ENCODE measurements around the gene ZNF77. TPM values are rescaled to one million over a fixed set of nuclear protein-coding genes. Genes with fewer than 3 reads are reported as not detected.
A peak's percentile ranks its signal among the peaks of the same experiment; 100 is the strongest.
"Not testable (repeated sequence)": the region's sequence is repeated elsewhere in the genome, so short reads cannot be mapped to it uniquely, and the experiment has no call there.

ZNF77 gene
- 4.0 and 5.8 TPM in 2 replicates for total RNA-seq (ENCODE audit: low replicate concordance)
- long read RNA-seq, transcript ZNF77-201 (4 exons, 2,002 nt), result major isoform, 20 of 26 reads
- long read RNA-seq, partial matches to known transcripts, result 3 of 26 reads
- long read RNA-seq, other reads (novel, unspliced or antisense), result 3 of 26 reads

DNA sequence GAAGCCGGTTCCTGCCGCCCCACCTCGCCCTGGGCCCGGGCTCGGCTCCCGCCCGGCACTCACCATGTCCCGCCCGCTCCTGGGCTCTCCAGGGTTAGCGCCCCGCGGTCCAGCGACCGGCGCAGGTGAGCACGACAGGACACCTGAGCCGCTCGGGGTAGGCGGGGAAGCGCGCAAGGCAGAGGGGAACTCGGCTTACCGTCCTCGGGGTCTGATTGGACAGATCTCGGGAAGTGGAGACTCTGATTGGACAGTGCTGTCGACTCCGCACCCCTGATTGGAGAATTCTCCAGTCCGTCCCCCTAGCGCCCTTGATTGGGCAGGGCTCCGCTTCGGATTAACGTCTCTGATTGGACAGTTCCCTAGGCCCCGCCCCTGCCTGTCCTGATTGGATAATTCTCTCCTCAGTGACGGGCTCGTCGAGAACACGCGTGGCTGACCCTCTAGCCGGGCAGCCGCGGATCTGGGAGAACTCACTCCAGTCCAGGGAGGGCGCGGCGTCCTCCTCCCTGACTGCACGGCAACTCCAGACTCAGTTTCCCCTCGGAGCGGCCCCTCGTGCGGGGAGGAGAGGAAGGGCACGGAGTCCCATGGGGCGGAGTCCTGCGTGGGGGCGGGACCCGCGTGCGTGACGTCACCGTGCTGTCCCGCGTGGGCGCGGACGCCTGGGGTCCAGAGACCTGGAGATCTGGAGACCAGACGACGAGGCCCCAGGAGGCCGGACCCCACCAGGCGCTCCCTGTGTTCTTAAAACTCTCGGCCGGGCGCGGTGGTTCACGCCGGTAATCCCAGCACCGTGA, at the start of gene ZNF77:
ZNF77 (minus strand) TSS at position 197 of the 800 bp plus-strand sequence; CDS start at position 66, 131 bp downstream.
- no peaks in the 10 kb centered on the region for H3K9me3 Mint-ChIP-seq
- TF ChIP-seq, protein P1, sequence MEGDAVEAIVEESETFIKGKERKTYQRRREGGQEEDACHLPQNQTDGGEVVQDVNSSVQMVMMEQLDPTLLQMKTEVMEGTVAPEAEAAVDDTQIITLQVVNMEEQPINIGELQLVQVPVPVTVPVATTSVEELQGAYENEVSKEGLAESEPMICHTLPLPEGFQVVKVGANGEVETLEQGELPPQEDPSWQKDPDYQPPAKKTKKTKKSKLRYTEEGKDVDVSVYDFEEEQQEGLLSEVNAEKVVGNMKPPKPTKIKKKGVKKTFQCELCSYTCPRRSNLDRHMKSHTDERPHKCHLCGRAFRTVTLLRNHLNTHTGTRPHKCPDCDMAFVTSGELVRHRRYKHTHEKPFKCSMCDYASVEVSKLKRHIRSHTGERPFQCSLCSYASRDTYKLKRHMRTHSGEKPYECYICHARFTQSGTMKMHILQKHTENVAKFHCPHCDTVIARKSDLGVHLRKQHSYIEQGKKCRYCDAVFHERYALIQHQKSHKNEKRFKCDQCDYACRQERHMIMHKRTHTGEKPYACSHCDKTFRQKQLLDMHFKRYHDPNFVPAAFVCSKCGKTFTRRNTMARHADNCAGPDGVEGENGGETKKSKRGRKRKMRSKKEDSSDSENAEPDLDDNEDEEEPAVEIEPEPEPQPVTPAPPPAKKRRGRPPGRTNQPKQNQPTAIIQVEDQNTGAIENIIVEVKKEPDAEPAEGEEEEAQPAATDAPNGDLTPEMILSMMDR (conservative IDR thresholded peaks at IDR 0.05), result peak; percentile 50
- no peaks in the 10 kb centered on the region for H3K27me3 Mint-ChIP-seq
- peak; percentile 98 for DNase-seq (ENCODE audit: extremely low spot score, unreplicated experiment)
- peak within 1 kb of the TSS; percentile 96 for H3K27ac Mint-ChIP-seq
- no peaks in the 10 kb centered on the region for H3K36me3 Mint-ChIP-seq
- H3K4me3 Mint-ChIP-seq, result peak within 1 kb of the TSS; percentile 96
- peaks cover 29% of the 10 kb centered on the region for H3K4me1 Mint-ChIP-seq (ENCODE audit: unreplicated experiment)

GRCh38 chr19:2993579-2993978, 48.8 kb upstream of the ZNF77 start:
- TF ChIP-seq, protein P1 (conservative IDR thresholded peaks at IDR 0.05), result no peak
- Mint-ChIP-seq H3K27me3 (peaks cover 2% of the 10 kb centered on the region), H3K36me3 (no peaks in the 10 kb centered on the region), H3K27ac (no peak overlapping the region), H3K4me1 (ENCODE audit: unreplicated experiment) (peaks cover 2% of the 10 kb centered on the region), H3K4me3 (no peak overlapping the region), H3K9me3 (no peaks in the 10 kb centered on the region)
- no peak for DNase-seq (ENCODE audit: extremely low spot score, unreplicated experiment)

- H3K27ac Mint-ChIP-seq, result no peak overlapping the region
- TF ChIP-seq, protein P1 (conservative IDR thresholded peaks at IDR 0.05), result no peak
- no peak overlapping the region for H3K4me3 Mint-ChIP-seq
- H3K4me1 Mint-ChIP-seq (ENCODE audit: unreplicated experiment), result peaks cover 4% of the 10 kb centered on the region
- DNase-seq (ENCODE audit: extremely low spot score, unreplicated experiment), result no peak
- no peaks in the 10 kb centered on the region for H3K9me3 Mint-ChIP-seq
- H3K36me3 Mint-ChIP-seq, result no peaks in the 10 kb centered on the region
- peaks cover 4% of the 10 kb centered on the region for H3K27me3 Mint-ChIP-seq
These were observed 48.2 kb upstream of the ZNF77 start for GRCh38 chr19:2992958-2993357.

- not testable (repeated sequence) for H3K27me3 Mint-ChIP-seq; DNase-seq (ENCODE audit: extremely low spot score, unreplicated experiment); H3K4me3 Mint-ChIP-seq; H3K9me3 Mint-ChIP-seq; H3K36me3 Mint-ChIP-seq; H3K4me1 Mint-ChIP-seq (ENCODE audit: unreplicated experiment); H3K27ac Mint-ChIP-seq
These were observed 47.6 kb upstream of the ZNF77 start for GRCh38 chr19:2992333-2992732.

DNA sequence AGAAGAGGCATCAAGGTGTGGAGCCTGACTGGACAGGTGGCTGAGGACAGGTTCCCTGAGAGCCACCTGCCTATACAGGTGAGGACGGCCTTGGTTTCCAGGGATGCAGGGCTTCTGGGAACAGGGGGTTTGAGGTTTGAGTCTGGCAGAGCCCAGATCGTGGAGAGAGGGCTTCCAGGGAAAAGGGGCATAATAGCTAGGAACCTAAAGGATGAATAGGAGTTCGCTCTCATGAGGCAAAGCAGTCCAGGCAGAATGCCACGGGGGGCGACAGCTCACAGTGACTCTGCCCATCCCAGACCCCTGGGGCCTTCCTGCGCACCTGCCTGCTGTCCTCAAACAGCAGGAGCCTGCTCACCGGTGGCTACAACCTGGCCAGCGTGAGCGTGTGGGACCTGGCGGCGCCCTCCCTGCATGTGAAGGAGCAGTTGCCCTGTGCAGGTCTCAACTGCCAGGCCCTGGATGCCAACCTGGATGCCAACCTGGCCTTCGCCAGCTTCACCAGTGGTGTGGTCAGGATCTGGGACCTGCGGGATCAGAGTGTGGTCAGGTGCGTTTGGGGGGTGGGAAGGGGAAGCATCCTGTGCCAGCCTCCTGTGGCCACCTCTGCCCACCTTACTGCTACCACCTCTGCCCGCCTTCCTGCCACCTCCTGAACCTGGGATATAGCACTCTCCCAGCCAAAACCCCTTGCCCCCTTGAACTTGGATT, 44.6 kb upstream of the ZNF77 start:
- Mint-ChIP-seq H3K4me3 (no peak overlapping the region), H3K9me3 (no peaks in the 10 kb centered on the region), H3K27ac (no peak overlapping the region), H3K36me3 (no peaks in the 10 kb centered on the region), H3K4me1 (ENCODE audit: unreplicated experiment) (peaks cover 18% of the 10 kb centered on the region), H3K27me3 (peaks cover 4% of the 10 kb centered on the region)
- DNase-seq (ENCODE audit: extremely low spot score, unreplicated experiment), result no peak
- TF ChIP-seq, protein P1 (conservative IDR thresholded peaks at IDR 0.05), result no peak

DNA sequence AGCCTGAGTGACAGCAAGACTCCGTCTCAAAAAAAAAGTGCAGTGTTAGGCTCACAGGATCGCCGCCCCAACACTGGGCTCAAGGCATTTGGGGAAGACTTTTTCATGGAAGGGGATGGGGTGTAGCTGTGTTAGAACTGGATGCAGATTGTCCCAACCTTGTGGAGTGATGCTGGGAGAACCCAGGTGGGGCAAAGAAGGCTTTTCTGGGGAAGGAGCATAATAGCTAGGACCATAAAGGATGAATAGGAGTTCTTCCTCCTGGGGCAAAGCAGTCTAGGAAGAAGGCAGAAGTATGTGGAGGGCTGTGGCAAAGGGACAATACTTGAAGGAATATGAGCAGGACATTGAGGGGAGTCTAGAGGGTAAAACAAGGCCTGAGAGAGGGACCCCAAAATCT, 43.8 kb upstream of the ZNF77 start:
- Mint-ChIP-seq H3K4me1 (ENCODE audit: unreplicated experiment) (peaks cover 20% of the 10 kb centered on the region), H3K27ac (no peak overlapping the region), H3K9me3 (no peaks in the 10 kb centered on the region), H3K4me3 (no peak overlapping the region), H3K27me3 (peaks cover 4% of the 10 kb centered on the region), H3K36me3 (no peaks in the 10 kb centered on the region)
- TF ChIP-seq, protein P1 (conservative IDR thresholded peaks at IDR 0.05), result no peak
- no peak for DNase-seq (ENCODE audit: extremely low spot score, unreplicated experiment)
